Left lung (tissue), 10 donors: ENCODE data around the gene NQO1. TPM values are rescaled to one million over a fixed set of nuclear protein-coding genes. Genes with fewer than 3 reads are reported as not detected.
A peak's percentile ranks its signal among the peaks of the same experiment; 100 is the strongest.

Source experiments
- ATAC-seq: fragments of 200-7000 bp; cut with Tn5 transposase; one replicate; pipeline ENCODE4 v1.9.1; 2020; ENCODE audit warnings: moderate library complexity
- DNase-seq, 4 donors: peaks; one replicate each; pipeline ENCODE4 v3.0.0-alpha.2; 2013 to 2020
- H3K27ac ChIP-seq, 2 donors: fragments of 200-600 bp; sonication (generic) in 1 of 2; one replicate each; pipeline versions ENCODE4 v1.5.0 to v1.8.0; 2020 to 2021
- H3K27me3 ChIP-seq, 2 donors: fragments of 200-600 bp; sonication (generic) in 1 of 2; one replicate each; pipeline versions ENCODE4 v1.5.0 to v1.8.0; 2020 to 2021
- H3K36me3 ChIP-seq, 2 donors: fragments of 200-600 bp; sonication (generic) in 1 of 2; one replicate each; pipeline versions ENCODE4 v1.5.0 to v1.8.0; 2020 to 2021
- H3K4me1 ChIP-seq, 2 donors: fragments of 200-600 bp; one replicate each; pipeline ENCODE4 v1.8.0; 2021
- H3K4me3 ChIP-seq, 2 donors: fragments of 200-600 bp; sonication (generic) in 1 of 2; one replicate each; pipeline versions ENCODE4 v1.5.0 to v1.8.0; 2020 to 2021; ENCODE audit warnings: mild to moderate bottlenecking in 1 of 2
- H3K9me3 ChIP-seq, 2 donors: fragments of 200-600 bp; sonication (generic) in 1 of 2; one replicate each; pipeline versions ENCODE4 v1.5.0 to v1.8.0; 2020 to 2021
- CTCF ChIP-seq, 2 donors: fragments of 200-600 bp; sonication (generic) in 1 of 2; IDR thresholded peaks; one replicate each; pipeline versions ENCODE4 v1.5.0 to v1.8.0; 2021; ENCODE audit warnings: antibody characterized with exemption in 2 of 2
- intact Hi-C, 2 donors: fragments of 100-400 bp; cut with DNase I; formaldehyde crosslinking; loops; one replicate each; pipeline versions ENCODE4 v1.11.2 to v1.14.2; 2022
- polyA plus RNA-seq, 6 donors: library from polyadenylated mRNA; unstranded; fragments of 120-200 nt; gene quantifications; one replicate each; pipeline ENCODE4 v1.2.1, GENCODE V29; 2013; ENCODE audit not compliant: insufficient read length in 6 of 6
- total RNA-seq, 2 donors: library from RNA; stranded (reverse); fragmentation: NEBNext Ultra II Directional; extraction: Animal tissue kit (Norgen Biotek cat#: 25700); gene quantifications; one replicate each; pipeline ENCODE4 v1.2.1, GENCODE V29; 2021
- donor health status: DM: no; HTN: yes; CAD: no.
- donor health status: DM: no; HTN: no; CAD: no.

NQO1 gene
- total and polyA plus RNA-seq, 8 donors, result 9.4 to 78.4 (median 14.2) TPM

DNA sequence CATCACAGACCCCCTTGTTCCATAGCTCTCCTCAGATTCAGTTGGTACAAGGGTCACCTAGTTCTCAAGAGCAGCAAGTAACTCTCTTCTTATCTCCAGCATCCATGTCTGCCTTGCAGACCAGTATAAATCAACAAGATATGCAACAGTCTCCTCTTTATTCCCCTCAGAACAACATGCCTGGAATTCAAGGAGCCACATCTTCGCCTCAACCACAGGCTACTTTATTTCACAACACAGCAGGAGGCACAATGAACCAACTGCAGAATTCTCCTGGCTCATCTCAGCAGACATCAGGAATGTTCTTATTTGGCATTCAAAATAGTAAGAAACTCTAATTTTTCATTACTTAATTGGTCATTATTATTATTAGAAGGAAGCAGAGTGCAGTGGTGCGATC is 32.4 kb downstream of the NQO1 start:
- H3K36me3 ChIP-seq, result peaks cover 0 to 91% of the 10 kb centered on the region in 2 donors
- ATAC-seq, result no peak

GRCh38 chr16:69691980-69692911 is 34.1 kb downstream of the NQO1 start:
- no peaks in the 10 kb centered on the region for H3K27me3 ChIP-seq
- ATAC-seq (peak; percentile 56), DNase-seq (no peak)
- no peak overlapping the region for H3K27ac ChIP-seq
- intact Hi-C loops, result no loop called here
- H3K36me3 ChIP-seq, result peaks cover 0 to 91% of the 10 kb centered on the region in 2 donors
- TF ChIP-seq CTCF (IDR thresholded peaks at IDR 0.05), result no peak
- H3K4me1 ChIP-seq, result no peaks in the 10 kb centered on the region
- H3K9me3 ChIP-seq, result no peaks in the 10 kb centered on the region
- no peak overlapping the region for H3K4me3 ChIP-seq

More for the DNA sequence above, 32.4 kb downstream of the NQO1 start:
- H3K27ac ChIP-seq, result no peak overlapping the region
- H3K27me3 ChIP-seq, result no peaks in the 10 kb centered on the region
- no peaks in the 10 kb centered on the region for H3K9me3 ChIP-seq
- intact Hi-C loops, result no loop called here
- TF ChIP-seq CTCF (IDR thresholded peaks at IDR 0.05), result no peak
- H3K4me3 ChIP-seq, result no peak overlapping the region
- no peak for DNase-seq
- no peaks in the 10 kb centered on the region for H3K4me1 ChIP-seq

- intact Hi-C loops, result no loop called here
- no peak overlapping the region for H3K4me3 ChIP-seq
- no peaks in the 10 kb centered on the region for H3K4me1 ChIP-seq
- no peak overlapping the region for H3K27ac ChIP-seq
- DNase-seq, result no peak
- no peak for ATAC-seq
- H3K27me3 ChIP-seq, result no peaks in the 10 kb centered on the region
- H3K9me3 ChIP-seq, result no peaks in the 10 kb centered on the region
- TF ChIP-seq CTCF (IDR thresholded peaks at IDR 0.05), result no peak
- H3K36me3 ChIP-seq, result peaks cover 0 to 89% of the 10 kb centered on the region in 2 donors
Observed at GRCh38 chr16:69688589-69688988, 37.8 kb downstream of the NQO1 start.

DNA sequence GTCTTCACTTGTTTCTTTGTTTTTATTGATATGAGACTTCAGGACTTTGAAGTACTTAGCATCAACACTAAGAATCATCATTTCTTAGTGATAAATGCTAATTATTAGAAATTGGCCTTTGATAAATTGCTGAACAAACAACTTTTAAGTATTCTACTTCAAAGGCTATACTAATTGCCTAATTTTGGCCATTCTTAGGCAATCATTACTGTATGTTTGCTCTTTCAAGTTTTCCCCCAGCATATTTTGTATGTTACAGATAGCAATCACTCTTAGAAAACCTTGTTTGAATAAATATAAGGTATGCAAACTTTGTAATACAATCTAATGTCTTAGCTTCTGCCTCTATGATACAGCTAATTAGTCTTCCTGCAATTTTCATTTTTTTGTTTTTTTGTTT is 46.0 kb downstream of the NQO1 start:
- DNase-seq (no peak), ATAC-seq (no peak)
- H3K9me3 ChIP-seq, result no peaks in the 10 kb centered on the region
- no peak overlapping the region for H3K4me3 ChIP-seq
- no peaks in the 10 kb centered on the region for H3K27me3 ChIP-seq
- H3K27ac ChIP-seq, result no peak overlapping the region
- intact Hi-C loops, result no loop called here
- H3K36me3 ChIP-seq, result peaks cover 0 to 98% of the 10 kb centered on the region in 2 donors
- TF ChIP-seq CTCF (IDR thresholded peaks at IDR 0.05), result no peak
- no peaks in the 10 kb centered on the region for H3K4me1 ChIP-seq

DNA sequence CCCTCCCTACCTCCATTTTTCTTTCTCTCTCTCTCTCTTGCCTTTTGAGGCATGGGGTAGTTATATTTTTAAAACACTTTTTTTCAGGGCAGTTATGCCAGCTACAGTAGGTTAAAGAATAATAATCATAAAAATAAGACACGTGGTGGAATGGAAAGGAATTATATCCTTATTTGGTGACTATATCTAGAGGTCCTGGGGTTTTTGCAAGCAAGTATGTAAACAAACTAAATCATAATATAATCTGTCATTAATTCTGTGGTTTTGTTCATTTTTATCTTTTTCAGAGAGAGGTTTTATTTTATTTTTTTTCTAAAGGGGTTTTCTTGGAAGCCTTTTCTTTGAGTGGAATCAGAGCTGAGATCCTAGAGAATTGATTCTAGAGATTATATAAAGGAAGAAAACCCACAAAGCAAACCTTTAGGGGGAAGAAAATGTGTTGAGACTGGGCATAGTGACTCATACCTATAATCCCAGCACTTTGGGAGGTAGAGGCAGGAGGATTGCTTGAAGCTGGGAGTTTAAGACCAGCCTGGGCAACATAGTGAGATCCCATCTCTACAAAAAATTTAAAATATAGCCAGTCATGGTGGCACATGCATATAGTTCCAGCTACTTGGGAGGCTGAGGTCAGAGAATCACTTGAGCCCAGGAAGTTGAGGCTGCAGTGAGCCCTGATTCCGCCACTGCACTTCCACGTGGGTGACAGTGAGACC is 53.2 kb downstream of the NQO1 start:
- ATAC-seq, result no peak
- no peak for TF ChIP-seq CTCF (IDR thresholded peaks at IDR 0.05)
- Histone ChIP-seq H3K4me1 (no peaks in the 10 kb centered on the region), H3K27ac (no peak overlapping the region), H3K4me3 (no peak overlapping the region), H3K27me3 (no peaks in the 10 kb centered on the region), H3K36me3 (peaks cover 0 to 83% of the 10 kb centered on the region in 2 donors), H3K9me3 (no peaks in the 10 kb centered on the region)
- intact Hi-C loops, result no loop called here
- no peak for DNase-seq
